GM13976 (cell line): ENCODE data around the gene F12.

Experiments
- DNase-seq: peaks from one replicate; pipeline ENCODE4 v3.0.0; 2012; ENCODE audit warnings: low spot score
- CTCF ChIP-seq: IDR thresholded peaks from 2 replicates; pipeline ENCODE4 v1.5.1; 2012; ENCODE audit warnings: borderline replicate concordance, mild to moderate bottlenecking; ENCODE audit not compliant: insufficient read depth; ENCODE audit errors: extremely low read depth, missing control alignments, control extremely low read depth
- in situ Hi-C: fragments of 300-500 bp; cut with MboI; formaldehyde crosslinking; loops from one replicate; pipeline ENCODE4 v1.12.0; 2022; ENCODE audit warnings: low sequenced_read_pairs, mixed read lengths, inconsistent platforms; ENCODE audit not compliant: unreplicated experiment

Gene F12

DNA sequence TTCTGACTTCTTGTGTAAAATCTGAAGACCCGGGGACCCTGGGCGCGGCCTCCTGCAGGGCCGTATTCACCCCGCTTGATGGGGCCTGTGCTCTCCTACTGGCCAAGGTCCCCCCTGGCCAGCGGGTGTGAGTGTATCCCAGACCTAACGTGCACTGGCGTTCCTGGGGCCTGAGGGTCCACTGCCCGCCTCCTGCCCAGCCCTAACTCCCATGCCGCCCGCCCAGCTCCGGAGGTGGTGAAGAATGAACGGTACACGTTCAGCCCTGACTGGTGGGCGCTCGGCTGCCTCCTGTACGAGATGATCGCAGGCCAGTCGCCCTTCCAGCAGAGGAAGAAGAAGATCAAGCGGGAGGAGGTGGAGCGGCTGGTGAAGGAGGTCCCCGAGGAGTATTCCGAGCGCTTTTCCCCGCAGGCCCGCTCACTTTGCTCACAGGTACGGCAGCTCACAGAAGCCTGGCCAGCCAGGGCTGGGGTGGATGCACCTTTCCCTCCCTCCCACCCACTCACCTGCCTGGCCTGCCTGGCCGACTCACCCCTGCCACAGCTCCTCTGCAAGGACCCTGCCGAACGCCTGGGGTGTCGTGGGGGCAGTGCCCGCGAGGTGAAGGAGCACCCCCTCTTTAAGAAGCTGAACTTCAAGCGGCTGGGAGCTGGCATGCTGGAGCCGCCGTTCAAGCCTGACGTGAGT, 26.6 kb upstream of the F12 start:
- no peak for TF ChIP-seq CTCF
- no peak for DNase-seq
- in situ Hi-C loops = no loop called here

GRCh38 chr5:177434942-177435738, 25.8 kb upstream of the F12 start:
- DNase-seq = no peak
- no peak for TF ChIP-seq CTCF
- in situ Hi-C loops = no loop called here

DNA sequence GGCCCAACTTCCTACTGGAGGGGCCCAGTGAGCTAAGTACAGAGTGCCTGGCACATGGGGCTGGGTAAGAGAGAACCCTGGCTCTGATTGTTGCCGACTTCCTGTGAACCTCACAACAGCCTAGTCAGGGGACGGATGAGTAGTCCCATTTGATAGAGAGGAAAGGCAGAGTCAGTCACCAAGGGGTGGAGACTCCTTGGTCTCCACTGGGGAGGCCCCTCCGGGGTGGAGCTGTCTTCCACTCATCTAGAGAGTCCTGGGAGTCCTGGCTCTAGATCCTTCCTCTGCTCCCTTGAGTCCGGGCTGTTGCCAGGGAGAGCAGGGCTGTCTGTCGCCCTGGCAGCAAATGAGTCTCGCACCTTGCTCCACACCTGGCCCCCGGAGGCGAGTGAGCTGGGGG, 25.1 kb upstream of the F12 start:
- TF ChIP-seq CTCF = no peak
- in situ Hi-C loops = no loop called here
- no peak for DNase-seq

- no peak for DNase-seq
- in situ Hi-C loops = no loop called here
- TF ChIP-seq CTCF = no peak
These were observed 24.4 kb upstream of the F12 start for GRCh38 chr5:177433658-177434217.

- in situ Hi-C loops = no loop called here
- TF ChIP-seq CTCF = no peak
- no peak for DNase-seq
These were observed 23.7 kb upstream of the F12 start for GRCh38 chr5:177432839-177433657.
